KMS-11 (cell line): ENCODE measurements around the gene PDCD1LG2.
A peak's percentile ranks its signal among the peaks of the same experiment; 100 is the strongest.

Experiments used
- H2AFZ ChIP-seq: fragments of 200-600 bp; sonication (generic); 2 replicates; pipeline ENCODE4 v1.6.1; 2016; ENCODE audit warnings: antibody characterized with exemption, mixed run types, low read depth
- H3K27ac ChIP-seq: fragments of 200-600 bp; sonication (generic); 2 replicates; pipeline ENCODE4 v1.6.1; 2016; ENCODE audit warnings: mild to moderate bottlenecking, mixed run types
- H3K27me3 ChIP-seq: fragments of 200-600 bp; sonication (generic); 2 replicates; pipeline ENCODE4 v1.6.1; 2017; ENCODE audit warnings: mild to moderate bottlenecking, low read depth, mixed run types, moderate library complexity; ENCODE audit not compliant: insufficient read depth
- H3K36me3 ChIP-seq: fragments of 200-600 bp; sonication (generic); 2 replicates; pipeline ENCODE4 v1.6.1; 2017; ENCODE audit warnings: mild to moderate bottlenecking, mixed run types; ENCODE audit not compliant: insufficient read depth
- H3K4me1 ChIP-seq: fragments of 200-600 bp; sonication (generic); 2 replicates; pipeline ENCODE4 v1.6.1; 2016; ENCODE audit warnings: mild to moderate bottlenecking, low read depth, mixed run types; ENCODE audit not compliant: poor library complexity, severe bottlenecking
- H3K4me2 ChIP-seq: fragments of 200-600 bp; sonication (generic); 2 replicates; pipeline ENCODE4 v1.7.0; 2016; ENCODE audit warnings: mild to moderate bottlenecking, mixed run types
- H3K4me3 ChIP-seq: fragments of 200-600 bp; sonication (generic); IDR thresholded peaks from 2 replicates; pipeline ENCODE4 v1.6.1; 2017; ENCODE audit warnings: low read depth, low read length, mixed read lengths; ENCODE audit not compliant: insufficient read depth
- H3K79me2 ChIP-seq: fragments of 200-600 bp; sonication (generic); 2 replicates; pipeline ENCODE4 v1.6.1; 2016; ENCODE audit warnings: low read depth, mixed run types; ENCODE audit not compliant: insufficient read depth
- H3K9ac ChIP-seq: fragments of 200-600 bp; sonication (generic); 2 replicates; pipeline ENCODE4 v1.6.1; 2016; ENCODE audit warnings: mild to moderate bottlenecking, mixed run types
- H4K20me1 ChIP-seq: fragments of 200-600 bp; sonication (generic); 2 replicates; pipeline ENCODE4 v1.6.1; 2016; ENCODE audit warnings: mild to moderate bottlenecking, mixed run types; ENCODE audit not compliant: insufficient read depth
- CTCF ChIP-seq: fragments of 200-600 bp; sonication (generic); conservative IDR thresholded peaks from 2 replicates; pipeline ENCODE4 v1.6.1; 2017; ENCODE audit warnings: low read depth, mild to moderate bottlenecking, antibody characterized with exemption, low read length, moderate library complexity, mixed read lengths

The PDCD1LG2 gene

GRCh38 chr9:5614985-5615384, 104.7 kb downstream of the PDCD1LG2 start:
- Histone ChIP-seq H3K9ac (no peak overlapping the region), H3K4me1 (peaks cover 14% of the 10 kb centered on the region), H4K20me1 (no peaks in the 10 kb centered on the region), H3K36me3 (no peaks in the 10 kb centered on the region), H3K27me3 (no peaks in the 10 kb centered on the region), H3K4me2 (no peak overlapping the region), H3K79me2 (no peaks in the 10 kb centered on the region), H3K27ac (no peak overlapping the region), H3K4me3 (no peak overlapping the region), H2AFZ (no peak overlapping the region)
- TF ChIP-seq CTCF: no peak

DNA sequence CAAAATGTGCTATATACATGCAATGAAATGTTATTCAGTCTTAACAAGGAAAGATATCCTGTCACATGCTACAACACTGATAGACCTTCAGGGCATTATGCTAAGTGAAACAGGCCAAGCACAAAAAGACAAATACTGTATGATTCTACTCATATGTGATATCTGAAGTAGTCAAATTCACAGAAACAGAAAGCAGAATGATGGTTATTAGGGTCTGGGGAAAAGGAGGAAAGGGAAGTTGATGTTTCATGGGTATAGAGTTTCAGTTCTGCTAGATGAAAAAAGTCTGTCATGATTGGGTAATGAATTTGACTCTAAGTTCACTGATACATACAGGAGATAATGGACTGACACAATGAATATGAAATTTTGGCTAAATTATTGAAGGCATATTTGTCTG, 107.4 kb downstream of the PDCD1LG2 start:
- no peak for TF ChIP-seq CTCF
- H3K4me2 ChIP-seq: peak overlapping the region; percentile 0; the same call in 1 of the 2 replicates
- H3K4me3 ChIP-seq: no peak overlapping the region
- H3K27me3 ChIP-seq: no peaks in the 10 kb centered on the region
- no peak overlapping the region for H3K27ac ChIP-seq
- H3K4me1 ChIP-seq: peaks cover 14% of the 10 kb centered on the region
- H3K36me3 ChIP-seq: no peaks in the 10 kb centered on the region
- no peak overlapping the region for H2AFZ ChIP-seq
- no peak overlapping the region for H3K9ac ChIP-seq
- no peaks in the 10 kb centered on the region for H4K20me1 ChIP-seq
- no peaks in the 10 kb centered on the region; the same call in 1 of the 2 replicates for H3K79me2 ChIP-seq

DNA sequence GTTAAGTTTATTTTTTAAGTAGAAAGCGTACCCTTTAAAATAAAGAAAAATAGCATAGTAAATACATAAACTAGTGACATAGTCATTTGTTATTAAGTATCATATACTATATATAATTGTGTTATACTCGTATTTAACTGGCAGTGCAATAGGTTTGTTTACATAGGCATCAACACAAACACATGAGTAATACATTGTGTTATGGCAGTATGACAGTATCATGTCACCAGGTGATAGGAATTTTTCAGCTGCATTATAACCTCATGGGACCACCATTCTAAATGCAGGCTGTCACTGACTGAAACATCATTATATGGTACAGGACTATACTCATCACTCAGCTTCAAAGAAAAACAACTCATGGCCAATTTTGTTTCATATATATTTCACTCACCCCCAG, 110.2 kb downstream of the PDCD1LG2 start:
- Histone ChIP-seq H2AFZ (no peak overlapping the region), H3K79me2 (peaks cover 15% of the 10 kb centered on the region; the same call in 1 of the 2 replicates), H3K4me3 (no peak overlapping the region), H3K4me2 (no peak overlapping the region), H4K20me1 (no peaks in the 10 kb centered on the region), H3K27me3 (no peaks in the 10 kb centered on the region), H3K36me3 (no peaks in the 10 kb centered on the region), H3K4me1 (peaks cover 25% of the 10 kb centered on the region), H3K27ac (no peak overlapping the region), H3K9ac (no peak overlapping the region)
- TF ChIP-seq CTCF: no peak
